ENCODE measurements around the gene WAC.
"Not testable (repeated sequence)": the region's sequence is repeated elsewhere in the genome, so short reads cannot be mapped to it uniquely, and the experiment has no call there.

Gene WAC

GRCh38 chr10:28509286-28509685 is 23.6 kb upstream of the WAC start:
- Mint-ChIP-seq H3K4me1 (no peaks in the 10 kb centered on the region), H3K9me3 (no peaks in the 10 kb centered on the region), H3K36me3 (no peaks in the 10 kb centered on the region), H3K27ac (no peak overlapping the region), H3K27me3 (no peaks in the 10 kb centered on the region), H3K4me3 (no peak overlapping the region)

- Mint-ChIP-seq H3K4me1 (no peaks in the 10 kb centered on the region), H3K27me3 (no peaks in the 10 kb centered on the region), H3K9me3 (peaks cover 11% of the 10 kb centered on the region), H3K27ac (no peak overlapping the region), H3K4me3 (no peak overlapping the region), H3K36me3 (no peaks in the 10 kb centered on the region)
Observed at GRCh38 chr10:28514648-28515047, 18.3 kb upstream of the WAC start.

- Mint-ChIP-seq H3K9me3 (peaks cover 30% of the 10 kb centered on the region), H3K27ac (no peak overlapping the region), H3K27me3 (no peaks in the 10 kb centered on the region), H3K36me3 (peaks cover 16% of the 10 kb centered on the region), H3K4me3 (no peak overlapping the region), H3K4me1 (no peaks in the 10 kb centered on the region)
Observed at GRCh38 chr10:28520346-28520745, 12.6 kb upstream of the WAC start.

DNA sequence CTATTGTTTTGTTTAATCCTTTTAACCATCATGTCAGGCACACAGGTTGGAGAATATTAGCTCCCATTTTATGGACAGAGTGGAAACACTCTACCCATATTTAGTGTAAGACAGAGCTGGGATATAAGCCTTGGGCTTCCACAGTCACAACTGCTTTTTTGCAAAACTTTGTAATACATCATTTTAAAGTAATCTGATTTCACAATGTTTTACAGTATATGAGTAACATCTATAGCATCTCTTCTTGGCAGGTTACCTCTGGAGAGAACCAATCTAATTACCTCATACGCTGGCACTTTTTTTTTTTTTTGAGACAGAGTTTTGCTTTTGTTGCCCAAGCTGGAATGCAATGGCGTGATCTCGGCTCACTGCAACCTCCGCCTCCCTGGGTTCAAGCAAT is 12.1 kb upstream of the WAC start:
- peaks cover 20% of the 10 kb centered on the region for H3K36me3 Mint-ChIP-seq
- peaks cover 28% of the 10 kb centered on the region for H3K9me3 Mint-ChIP-seq
- H3K4me3 Mint-ChIP-seq, H3K4me1 Mint-ChIP-seq, H3K27me3 Mint-ChIP-seq, H3K27ac Mint-ChIP-seq: not testable (repeated sequence)

- H3K4me3 Mint-ChIP-seq, H3K27me3 Mint-ChIP-seq: not testable (repeated sequence)
Observed at GRCh38 chr10:28521961-28522360, 11.0 kb upstream of the WAC start.

DNA sequence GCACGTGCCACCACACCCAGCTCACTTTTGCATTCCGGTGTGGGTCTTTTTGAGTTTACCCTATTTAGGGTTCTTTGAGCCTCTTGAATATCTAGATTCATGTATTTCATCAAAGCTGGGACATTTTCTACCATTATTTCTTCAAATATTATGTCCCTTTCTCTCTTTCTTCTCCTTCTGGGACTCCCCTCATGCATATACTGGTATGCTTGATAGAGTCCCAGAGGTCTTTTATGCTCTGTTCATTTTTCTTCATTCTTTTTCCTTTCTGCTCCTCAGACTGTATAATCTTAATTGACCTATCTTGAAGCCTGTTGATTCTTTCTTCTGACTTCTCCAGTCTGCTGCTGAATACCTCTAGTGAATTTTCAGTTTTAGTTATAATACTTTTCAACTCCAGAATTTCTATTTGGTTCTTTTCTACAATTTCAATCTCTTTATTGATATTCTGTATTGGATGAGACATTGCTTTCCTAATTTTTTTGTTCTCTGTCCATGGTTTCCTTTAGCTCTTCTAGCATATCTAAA is 9.1 kb upstream of the WAC start:
- Mint-ChIP-seq H3K27ac (no peak overlapping the region), H3K4me1 (peaks cover 8% of the 10 kb centered on the region), H3K4me3 (no peak overlapping the region), H3K27me3 (no peaks in the 10 kb centered on the region), H3K36me3 (peaks cover 36% of the 10 kb centered on the region), H3K9me3 (peaks cover 34% of the 10 kb centered on the region)

More at GRCh38 chr10:28521961-28522360, 11.0 kb upstream of the WAC start:
- not testable (repeated sequence) for H3K4me1 Mint-ChIP-seq, H3K27ac Mint-ChIP-seq
- Mint-ChIP-seq H3K36me3 (peaks cover 28% of the 10 kb centered on the region), H3K9me3 (peaks cover 32% of the 10 kb centered on the region)

DNA sequence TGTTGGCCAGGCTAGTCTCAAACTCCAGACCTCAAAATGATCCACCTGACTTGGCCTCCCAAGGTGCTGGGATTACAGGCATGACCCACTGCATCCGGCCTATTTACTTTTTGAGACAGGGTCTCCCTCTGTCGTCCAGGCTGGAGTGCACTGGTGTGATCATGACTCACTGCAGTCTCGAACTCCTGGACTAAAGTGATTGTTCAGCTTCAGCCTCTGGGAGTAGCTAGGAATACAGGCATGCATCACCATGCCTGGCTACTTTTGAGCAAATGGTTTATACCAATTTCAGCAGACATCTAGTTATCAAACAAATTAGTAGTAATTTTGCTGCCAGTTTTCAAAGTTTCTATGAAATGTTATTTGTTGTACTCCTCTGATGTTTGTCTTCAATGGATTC is 2.2 kb upstream of the WAC start:
- Mint-ChIP-seq H3K36me3 (peaks cover 38% of the 10 kb centered on the region), H3K27me3 (no peaks in the 10 kb centered on the region), H3K4me3 (peak overlapping the region; percentile 95), H3K9me3 (peaks cover 14% of the 10 kb centered on the region), H3K27ac (peak overlapping the region; percentile 91), H3K4me1 (peaks cover 53% of the 10 kb centered on the region)

DNA sequence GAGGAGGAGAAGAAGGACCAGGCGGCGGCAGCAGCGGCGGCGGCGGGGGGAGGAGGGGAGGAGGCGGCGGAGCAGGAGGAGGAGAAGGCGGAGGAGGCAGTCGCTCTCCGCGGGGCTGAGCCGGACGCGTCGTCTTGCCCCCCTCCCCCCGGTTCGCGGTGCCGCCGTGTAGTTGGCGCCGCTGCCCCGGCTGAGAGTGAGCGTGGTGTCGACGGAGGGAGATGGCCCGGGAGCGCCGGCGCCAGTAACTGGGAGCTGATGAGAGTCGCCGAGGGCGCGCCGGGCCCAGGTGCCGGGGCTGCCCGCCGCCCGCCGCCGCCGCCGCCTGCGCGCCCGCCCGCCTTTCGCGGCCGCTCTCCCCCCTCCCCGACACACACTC is 257 bp downstream of the WAC start:
- Mint-ChIP-seq H3K4me3 (peak overlapping the region; percentile 95), H3K9me3 (no peaks in the 10 kb centered on the region), H3K27ac (peak overlapping the region; percentile 100), H3K4me1 (peaks cover 68% of the 10 kb centered on the region), H3K36me3 (peaks cover 35% of the 10 kb centered on the region), H3K27me3 (no peaks in the 10 kb centered on the region)

DNA sequence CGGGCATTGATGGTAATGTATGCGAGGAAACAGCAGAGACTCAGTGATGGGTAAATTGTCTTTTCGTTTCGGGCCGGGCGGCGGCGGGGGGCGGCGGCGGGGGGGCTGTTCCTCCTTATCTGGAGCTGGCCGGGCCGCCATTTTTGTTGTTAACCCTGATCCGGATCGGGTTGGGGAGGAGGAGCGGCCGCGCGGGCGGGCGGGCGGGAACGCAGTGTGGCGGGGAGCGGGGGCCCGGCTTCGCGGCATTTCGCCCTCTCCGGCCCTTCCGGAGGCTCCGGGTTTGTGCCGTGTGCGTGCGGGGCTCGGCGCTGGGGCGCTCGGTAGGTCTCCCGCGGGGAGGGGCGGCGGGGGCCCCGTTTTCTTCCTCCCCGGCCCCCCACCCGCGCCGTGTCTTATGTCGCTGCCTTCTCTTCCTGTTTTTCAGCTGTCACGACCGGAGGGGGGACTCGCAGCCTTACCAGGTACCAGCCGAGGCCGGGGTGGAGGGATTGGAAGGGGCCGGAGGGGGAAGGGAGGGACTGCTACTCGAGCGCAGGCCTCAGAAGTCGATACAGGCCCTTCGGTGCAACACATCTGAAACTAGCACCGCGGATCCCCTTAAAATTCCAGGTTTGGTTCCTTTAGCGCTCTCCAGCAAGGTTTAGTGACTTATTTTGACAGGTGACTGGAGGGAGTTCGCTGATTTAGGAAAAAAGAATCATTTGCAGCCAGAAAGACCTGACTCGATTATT is 820 bp downstream of the WAC start:
- Mint-ChIP-seq H3K36me3 (peaks cover 33% of the 10 kb centered on the region), H3K9me3 (no peaks in the 10 kb centered on the region)

GRCh38 chr10:28535846-28536245 is 2.9 kb downstream of the WAC start:
- Mint-ChIP-seq H3K4me3 (no peak overlapping the region), H3K27ac (no peak overlapping the region), H3K4me1 (peaks cover 66% of the 10 kb centered on the region), H3K9me3 (no peaks in the 10 kb centered on the region), H3K27me3 (no peaks in the 10 kb centered on the region), H3K36me3 (peaks cover 30% of the 10 kb centered on the region)

More for the DNA sequence above, 820 bp downstream of the WAC start:
- H3K27me3 Mint-ChIP-seq: no peaks in the 10 kb centered on the region
- peaks cover 70% of the 10 kb centered on the region for H3K4me1 Mint-ChIP-seq
- peak overlapping the region; percentile 95 for H3K4me3 Mint-ChIP-seq
- H3K27ac Mint-ChIP-seq: peak overlapping the region; percentile 93

GRCh38 chr10:28538595-28538994 is 5.7 kb downstream of the WAC start:
- peaks cover 37% of the 10 kb centered on the region for H3K36me3 Mint-ChIP-seq
- peaks cover 78% of the 10 kb centered on the region for H3K4me1 Mint-ChIP-seq
- no peaks in the 10 kb centered on the region for H3K9me3 Mint-ChIP-seq
- H3K27ac Mint-ChIP-seq: no peak overlapping the region
- no peak overlapping the region for H3K4me3 Mint-ChIP-seq
- H3K27me3 Mint-ChIP-seq: no peaks in the 10 kb centered on the region

DNA sequence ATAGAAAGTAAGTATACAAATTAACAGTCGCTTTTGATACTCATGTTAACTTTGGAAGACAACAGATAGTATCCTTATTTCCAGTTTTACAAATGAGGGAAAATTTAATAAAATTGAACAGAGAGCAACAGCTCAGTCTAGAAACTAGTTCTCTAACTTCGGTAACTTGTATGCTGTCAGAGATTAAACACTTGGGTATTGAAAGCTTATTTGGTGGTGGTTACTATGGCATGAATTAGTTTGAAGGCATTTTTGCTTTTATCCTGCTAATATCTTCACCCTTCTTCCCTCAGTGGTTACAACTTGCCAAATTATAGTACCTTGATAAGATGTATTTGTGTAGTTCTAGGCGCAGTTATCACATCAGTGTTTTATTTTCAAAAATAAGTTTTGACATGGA is 7.2 kb downstream of the WAC start:
- Mint-ChIP-seq H3K27me3 (no peaks in the 10 kb centered on the region), H3K27ac (peak overlapping the region; percentile 38), H3K4me1 (peaks cover 79% of the 10 kb centered on the region), H3K9me3 (no peaks in the 10 kb centered on the region), H3K36me3 (peaks cover 27% of the 10 kb centered on the region), H3K4me3 (no peak overlapping the region)

DNA sequence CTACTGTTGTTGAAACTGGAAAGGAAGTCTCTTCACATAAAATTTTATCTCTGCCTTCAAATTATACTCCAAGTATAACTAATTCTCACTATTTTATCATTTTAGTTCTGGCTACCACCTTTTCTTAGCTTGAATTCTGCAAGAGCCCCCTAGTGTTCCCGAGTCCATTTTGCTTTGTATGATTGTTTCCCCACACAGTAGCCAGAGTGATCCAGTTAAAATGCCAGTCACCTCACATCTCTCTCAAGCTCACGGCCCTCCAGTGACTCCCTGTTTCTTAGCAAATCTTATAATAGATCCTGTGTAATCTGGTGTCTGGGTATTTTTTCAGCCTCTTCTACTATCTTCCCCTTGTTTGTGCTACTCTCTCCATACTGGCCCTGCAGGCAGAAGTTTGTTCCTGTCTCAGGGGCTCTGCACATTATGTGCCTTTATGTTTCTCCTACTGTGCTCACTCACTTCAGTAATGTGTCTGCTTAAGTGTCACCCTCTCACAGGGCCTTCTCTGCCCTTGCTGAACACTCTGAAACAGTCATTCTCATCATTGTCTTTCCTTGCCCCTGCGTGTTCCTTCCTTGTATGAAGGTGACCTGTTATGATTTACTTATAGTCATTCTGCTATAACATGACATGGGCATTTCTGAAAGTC is 8.9 kb downstream of the WAC start:
- Mint-ChIP-seq H3K27ac (peak overlapping the region; percentile 4), H3K9me3 (no peaks in the 10 kb centered on the region), H3K36me3 (peaks cover 24% of the 10 kb centered on the region), H3K4me3 (peak overlapping the region; percentile 33), H3K27me3 (no peaks in the 10 kb centered on the region), H3K4me1 (peaks cover 83% of the 10 kb centered on the region)

DNA sequence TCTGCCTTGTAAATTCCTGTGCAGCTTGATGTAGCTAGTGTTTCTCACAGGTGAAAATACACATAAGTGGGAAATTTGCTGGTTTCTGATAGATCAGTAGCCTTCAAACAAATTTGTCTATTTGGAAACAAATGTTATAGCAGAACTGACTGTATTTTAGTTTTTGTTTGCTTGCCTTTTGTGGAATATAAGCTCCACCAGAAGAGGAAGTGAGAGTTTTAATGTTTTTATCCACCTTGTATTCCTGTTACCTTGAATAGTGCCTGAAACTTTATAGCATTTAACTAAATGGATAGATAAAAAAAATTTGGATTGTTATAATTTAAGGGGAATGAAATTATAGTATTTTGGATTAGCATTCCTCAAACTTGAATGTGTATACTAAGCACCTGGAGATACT is 9.8 kb downstream of the WAC start:
- H3K27me3 Mint-ChIP-seq: no peaks in the 10 kb centered on the region
- H3K36me3 Mint-ChIP-seq: peaks cover 19% of the 10 kb centered on the region
- H3K4me3 Mint-ChIP-seq: no peak overlapping the region
- H3K9me3 Mint-ChIP-seq: no peaks in the 10 kb centered on the region
- H3K27ac Mint-ChIP-seq: no peak overlapping the region
- H3K4me1 Mint-ChIP-seq: peaks cover 78% of the 10 kb centered on the region

- Mint-ChIP-seq H3K4me3 (no peak overlapping the region), H3K9me3 (no peaks in the 10 kb centered on the region), H3K36me3 (peaks cover 17% of the 10 kb centered on the region), H3K27me3 (no peaks in the 10 kb centered on the region), H3K4me1 (peaks cover 80% of the 10 kb centered on the region), H3K27ac (peak overlapping the region; percentile 21)
Observed at GRCh38 chr10:28544058-28544457, 11.1 kb downstream of the WAC start.

GRCh38 chr10:28545967-28546644 is 13.2 kb downstream of the WAC start:
- H3K27me3 Mint-ChIP-seq: no peaks in the 10 kb centered on the region
- H3K4me3 Mint-ChIP-seq: peak overlapping the region; percentile 31
- no peak overlapping the region for H3K27ac Mint-ChIP-seq
- H3K9me3 Mint-ChIP-seq: no peaks in the 10 kb centered on the region
- H3K36me3 Mint-ChIP-seq: peaks cover 22% of the 10 kb centered on the region
- peaks cover 85% of the 10 kb centered on the region for H3K4me1 Mint-ChIP-seq

Data from activated naive CD4-positive, alpha-beta T cell treated with anti-CD3 and anti-CD28 coated beads, Interleukin-2, amount 50 U/mL, for 24 hours (primary cell).